Activated naive CD8-positive, alpha-beta T cell (primary cell): ENCODE measurements around the gene FAM193A.
A peak's percentile ranks its signal among the peaks of the same experiment; 100 is the strongest.
"Not testable (repeated sequence)": the region's sequence is repeated elsewhere in the genome, so short reads cannot be mapped to it uniquely, and the experiment has no call there.

ENCODE experiments used
- H3K27ac Mint-ChIP-seq: one replicate; pipeline ENCODE4 v1.8.0; 2021; ENCODE audit warnings: mixed read lengths
- H3K27me3 Mint-ChIP-seq: one replicate; pipeline ENCODE4 v1.8.0; 2021; ENCODE audit warnings: mixed read lengths
- H3K36me3 Mint-ChIP-seq: one replicate; pipeline ENCODE4 v1.8.0; 2021; ENCODE audit warnings: mixed read lengths
- H3K4me1 Mint-ChIP-seq: one replicate; pipeline ENCODE4 v1.8.0; 2021; ENCODE audit warnings: low read depth, mixed read lengths
- H3K4me3 Mint-ChIP-seq: one replicate; pipeline ENCODE4 v1.8.0; 2021; ENCODE audit warnings: mild to moderate bottlenecking, mixed read lengths
- H3K9me3 Mint-ChIP-seq: one replicate; pipeline ENCODE4 v1.8.0; 2021; ENCODE audit warnings: low read depth, mixed read lengths

Gene FAM193A

GRCh38 chr4:2731907-2732317 is 195.5 kb downstream of the FAM193A start:
- H3K9me3 Mint-ChIP-seq = peaks cover 7% of the 10 kb centered on the region
- peak overlapping the region; percentile 8 for H3K27ac Mint-ChIP-seq
- H3K4me1 Mint-ChIP-seq = no peaks in the 10 kb centered on the region
- H3K27me3 Mint-ChIP-seq = no peaks in the 10 kb centered on the region
- peaks cover 22% of the 10 kb centered on the region for H3K36me3 Mint-ChIP-seq
- no peak overlapping the region for H3K4me3 Mint-ChIP-seq

- H3K4me3 Mint-ChIP-seq = no peak overlapping the region
- H3K27ac Mint-ChIP-seq = peak overlapping the region; percentile 50
- H3K27me3 Mint-ChIP-seq = no peaks in the 10 kb centered on the region
- H3K4me1 Mint-ChIP-seq = no peaks in the 10 kb centered on the region
- peaks cover 22% of the 10 kb centered on the region for H3K36me3 Mint-ChIP-seq
- peaks cover 7% of the 10 kb centered on the region for H3K9me3 Mint-ChIP-seq
Measured at GRCh38 chr4:2732526-2732925, 196.1 kb downstream of the FAM193A start.

- peaks cover 22% of the 10 kb centered on the region for H3K36me3 Mint-ChIP-seq
- peak overlapping the region; percentile 50 for H3K27ac Mint-ChIP-seq
- H3K27me3 Mint-ChIP-seq = no peaks in the 10 kb centered on the region
- no peaks in the 10 kb centered on the region for H3K4me1 Mint-ChIP-seq
- H3K9me3 Mint-ChIP-seq = peaks cover 7% of the 10 kb centered on the region
- no peak overlapping the region for H3K4me3 Mint-ChIP-seq
Measured at GRCh38 chr4:2733001-2733843, 196.8 kb downstream of the FAM193A start.

- H3K27me3 Mint-ChIP-seq = no peaks in the 10 kb centered on the region
- peak overlapping the region; percentile 23 for H3K27ac Mint-ChIP-seq
- H3K36me3 Mint-ChIP-seq = peaks cover 22% of the 10 kb centered on the region
- H3K4me3 Mint-ChIP-seq = no peak overlapping the region
- peaks cover 7% of the 10 kb centered on the region for H3K9me3 Mint-ChIP-seq
- H3K4me1 Mint-ChIP-seq = no peaks in the 10 kb centered on the region
Measured at GRCh38 chr4:2733844-2734574, 197.6 kb downstream of the FAM193A start.

GRCh38 chr4:2734612-2735011 is 198.2 kb downstream of the FAM193A start:
- peaks cover 7% of the 10 kb centered on the region for H3K9me3 Mint-ChIP-seq
- peaks cover 22% of the 10 kb centered on the region for H3K36me3 Mint-ChIP-seq
- H3K4me3 Mint-ChIP-seq = no peak overlapping the region
- no peaks in the 10 kb centered on the region for H3K4me1 Mint-ChIP-seq
- H3K27ac Mint-ChIP-seq = peak overlapping the region; percentile 23
- H3K27me3 Mint-ChIP-seq = no peaks in the 10 kb centered on the region

GRCh38 chr4:2735869-2736268 is 199.4 kb downstream of the FAM193A start:
- Mint-ChIP-seq H3K4me3 (no peak overlapping the region), H3K27ac (no peak overlapping the region), H3K4me1 (peaks cover 2% of the 10 kb centered on the region), H3K27me3 (no peaks in the 10 kb centered on the region), H3K36me3 (peaks cover 22% of the 10 kb centered on the region), H3K9me3 (peaks cover 7% of the 10 kb centered on the region)

- H3K4me3 Mint-ChIP-seq, H3K27me3 Mint-ChIP-seq, H3K9me3 Mint-ChIP-seq, H3K4me1 Mint-ChIP-seq, H3K27ac Mint-ChIP-seq: not testable (repeated sequence)
- H3K36me3 Mint-ChIP-seq = peaks cover 19% of the 10 kb centered on the region
Measured at GRCh38 chr4:2738296-2738695, 201.8 kb downstream of the FAM193A start.

- Mint-ChIP-seq H3K27ac (peak overlapping the region; percentile 73), H3K4me3 (no peak overlapping the region), H3K36me3 (peaks cover 5% of the 10 kb centered on the region), H3K27me3 (no peaks in the 10 kb centered on the region), H3K4me1 (peaks cover 28% of the 10 kb centered on the region), H3K9me3 (peaks cover 2% of the 10 kb centered on the region)
Measured at GRCh38 chr4:2741626-2742025, 205.2 kb downstream of the FAM193A start.

- Mint-ChIP-seq H3K27ac (peak overlapping the region; percentile 73), H3K4me3 (no peak overlapping the region), H3K27me3 (no peaks in the 10 kb centered on the region), H3K36me3 (peaks cover 3% of the 10 kb centered on the region), H3K9me3 (no peaks in the 10 kb centered on the region), H3K4me1 (peaks cover 35% of the 10 kb centered on the region)
Measured at GRCh38 chr4:2742081-2742822, 205.8 kb downstream of the FAM193A start.

- no peaks in the 10 kb centered on the region for H3K27me3 Mint-ChIP-seq
- no peaks in the 10 kb centered on the region for H3K9me3 Mint-ChIP-seq
- peaks cover 8% of the 10 kb centered on the region for H3K36me3 Mint-ChIP-seq
- no peak overlapping the region for H3K4me3 Mint-ChIP-seq
- peaks cover 42% of the 10 kb centered on the region for H3K4me1 Mint-ChIP-seq
- peak overlapping the region; percentile 72 for H3K27ac Mint-ChIP-seq
Measured at GRCh38 chr4:2742823-2743517, 206.5 kb downstream of the FAM193A start.

- peak overlapping the region; percentile 72 for H3K27ac Mint-ChIP-seq
- H3K27me3 Mint-ChIP-seq = no peaks in the 10 kb centered on the region
- no peak overlapping the region for H3K4me3 Mint-ChIP-seq
- peaks cover 43% of the 10 kb centered on the region for H3K4me1 Mint-ChIP-seq
- peaks cover 8% of the 10 kb centered on the region for H3K36me3 Mint-ChIP-seq
- no peaks in the 10 kb centered on the region for H3K9me3 Mint-ChIP-seq
Measured at GRCh38 chr4:2743518-2744445, 207.3 kb downstream of the FAM193A start.

GRCh38 chr4:2744576-2745270 is 208.3 kb downstream of the FAM193A start:
- H3K9me3 Mint-ChIP-seq = no peaks in the 10 kb centered on the region
- H3K36me3 Mint-ChIP-seq = peaks cover 8% of the 10 kb centered on the region
- H3K27ac Mint-ChIP-seq = peak overlapping the region; percentile 93

GRCh38 chr4:2745516-2745915 is 209.1 kb downstream of the FAM193A start:
- H3K27ac Mint-ChIP-seq = peak overlapping the region; percentile 93
- H3K4me1 Mint-ChIP-seq = peaks cover 43% of the 10 kb centered on the region
- no peaks in the 10 kb centered on the region for H3K9me3 Mint-ChIP-seq
- no peaks in the 10 kb centered on the region for H3K27me3 Mint-ChIP-seq
- peak overlapping the region; percentile 40 for H3K4me3 Mint-ChIP-seq
- peaks cover 8% of the 10 kb centered on the region for H3K36me3 Mint-ChIP-seq

More at GRCh38 chr4:2744576-2745270, 208.3 kb downstream of the FAM193A start:
- H3K4me3 Mint-ChIP-seq = peak overlapping the region; percentile 40
- no peaks in the 10 kb centered on the region for H3K27me3 Mint-ChIP-seq
- peaks cover 43% of the 10 kb centered on the region for H3K4me1 Mint-ChIP-seq
